T-helper 17 cell (primary cell): Measurements from ENCODE around the gene HS3ST3B1. TPM values are rescaled to one million over a fixed set of nuclear protein-coding genes. Genes with fewer than 3 reads are reported as not detected.

Experiments
- ATAC-seq: fragments of 150-1000 bp; cut with Tn5 transposase; 2 replicates; pipeline ENCODE4 v1.10.0; 2021; ENCODE audit warnings: mild to moderate bottlenecking, moderate library complexity
- DNase-seq, 3 donors: peaks; one replicate each; pipeline versions ENCODE4 v3.0.0 to v3.0.0-alpha.2; 2020 to 2021
- H3K9me3 ChIP-seq: one replicate; pipeline ENCODE4 v1.7.0; 2013; ENCODE audit warnings: low read length, mild to moderate bottlenecking; ENCODE audit not compliant: control insufficient read depth, poor library complexity, severe bottlenecking
- H3K27ac Mint-ChIP-seq: one replicate; pipeline ENCODE4 v1.8.0; 2022; ENCODE audit warnings: mild to moderate bottlenecking, moderate library complexity, mixed read lengths
- H3K27me3 Mint-ChIP-seq: one replicate; pipeline ENCODE4 v1.8.0; 2022; ENCODE audit warnings: mixed read lengths
- H3K36me3 Mint-ChIP-seq: one replicate; pipeline ENCODE4 v1.8.0; 2022; ENCODE audit warnings: low read depth, mixed read lengths
- H3K4me1 Mint-ChIP-seq: one replicate; pipeline ENCODE4 v1.8.0; 2022; ENCODE audit warnings: mild to moderate bottlenecking, mixed read lengths
- H3K4me3 Mint-ChIP-seq: one replicate; pipeline ENCODE4 v1.8.0; 2022; ENCODE audit warnings: mild to moderate bottlenecking, moderate library complexity, mixed read lengths
- total RNA-seq, 4 donors: library from RNA in 2 of 4; stranded (reverse) in 2 of 4; gene quantifications; one replicate each; pipeline ENCODE4 v1.2.3 and lab custom pipeline; 2022 to 2026

Gene HS3ST3B1
- total RNA-seq, 2 donors from 2014 or later, result 13.5 to 15.4 TPM

DNA sequence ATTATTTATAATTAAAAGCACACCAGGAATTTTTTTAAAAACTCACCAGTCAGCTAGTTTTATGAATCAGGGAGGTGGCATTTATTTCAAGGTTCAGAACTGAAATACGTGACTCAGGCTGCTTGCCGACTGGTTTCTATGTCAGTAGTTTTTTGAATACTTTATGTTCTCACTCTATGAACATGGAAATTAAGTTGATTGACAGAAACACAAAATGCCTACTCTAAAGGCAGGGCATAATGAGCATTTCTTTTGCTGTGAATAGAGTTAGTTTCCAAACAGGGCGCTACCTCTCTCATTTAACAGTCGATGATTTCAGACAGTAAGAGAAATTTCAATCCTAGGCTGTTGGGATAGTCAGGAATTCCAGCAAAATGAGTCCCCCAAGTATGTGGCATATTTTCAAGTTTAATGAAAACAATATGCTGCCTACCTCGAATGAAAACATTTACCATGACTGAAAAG, 6.7 kb downstream of the HS3ST3B1 start:
- Mint-ChIP-seq H3K36me3 (peaks cover 5% of the 10 kb centered on the region), H3K4me1 (peaks cover 46% of the 10 kb centered on the region), H3K27ac (no peak overlapping the region), H3K4me3 (peak overlapping the region; percentile 39), H3K27me3 (no peaks in the 10 kb centered on the region)
- H3K9me3 ChIP-seq, result no peaks in the 10 kb centered on the region
- ATAC-seq (no peak), DNase-seq (no peak)

DNA sequence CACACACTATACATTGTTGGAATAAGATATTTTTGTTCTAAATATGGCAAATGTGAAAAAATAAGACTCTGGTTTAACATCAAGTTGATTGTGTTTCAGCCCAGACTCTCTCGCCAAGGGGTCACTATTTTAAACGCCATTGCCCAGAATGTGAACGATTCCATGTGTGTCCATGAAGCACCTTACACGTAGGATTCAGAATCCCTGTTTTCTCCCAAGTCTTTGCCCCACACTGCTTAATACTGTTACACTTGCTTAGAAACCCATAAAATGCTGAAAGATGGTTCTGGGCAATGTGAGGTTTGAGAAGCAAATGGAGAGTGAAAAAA, 7.7 kb downstream of the HS3ST3B1 start:
- H3K9me3 ChIP-seq, result no peaks in the 10 kb centered on the region
- H3K4me1 Mint-ChIP-seq, result peaks cover 42% of the 10 kb centered on the region
- H3K4me3 Mint-ChIP-seq, result peak overlapping the region; percentile 86
- DNase-seq (no peak), ATAC-seq (no peak)
- H3K27ac Mint-ChIP-seq, result peak overlapping the region; percentile 24
- no peaks in the 10 kb centered on the region for H3K27me3 Mint-ChIP-seq
- H3K36me3 Mint-ChIP-seq, result peaks cover 8% of the 10 kb centered on the region

DNA sequence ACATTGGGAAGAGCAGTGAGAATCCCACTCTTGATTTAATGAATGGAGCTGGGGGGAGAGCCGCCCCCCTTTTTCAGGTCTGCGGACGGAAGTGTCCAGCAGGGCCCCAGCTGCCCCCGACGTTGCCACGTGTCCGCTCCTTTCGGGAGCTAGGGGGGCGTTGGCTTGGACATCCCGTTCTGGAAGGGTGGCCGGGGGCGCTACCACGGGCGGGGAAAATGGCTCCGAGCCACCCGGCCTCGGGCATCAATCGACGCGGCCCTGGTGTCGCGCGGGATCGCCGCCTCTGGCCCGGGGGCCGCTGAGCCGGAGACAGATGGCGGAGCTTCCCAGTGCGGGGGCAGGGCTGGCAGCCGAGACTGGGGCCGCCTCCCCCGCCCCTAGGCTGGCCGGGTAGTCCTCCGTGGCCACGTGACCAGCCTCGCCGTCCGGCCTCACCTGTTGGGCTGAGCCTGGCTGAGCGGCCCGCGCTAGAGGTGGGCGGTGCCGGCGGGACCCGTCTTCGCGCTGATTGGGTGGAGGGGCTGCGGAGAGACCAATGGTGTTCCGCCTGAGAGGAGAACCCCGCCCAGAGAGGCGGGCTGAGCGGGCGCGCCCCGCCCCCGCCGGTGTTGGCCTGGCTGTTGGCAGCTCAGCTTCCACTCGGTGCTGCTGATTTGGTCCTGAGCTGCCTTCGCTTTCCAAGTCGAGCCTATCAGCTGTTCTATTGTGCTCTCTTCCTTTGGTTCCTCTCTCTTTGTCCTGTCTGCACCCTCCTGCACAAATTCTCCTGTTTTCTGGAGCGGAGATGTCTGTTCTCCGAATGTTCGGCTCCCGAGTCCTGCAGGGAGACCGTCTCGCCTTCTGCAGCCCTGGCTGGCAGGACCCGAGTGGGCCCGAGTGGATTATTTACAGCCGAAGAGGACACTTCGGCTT, 8.3 kb downstream of the HS3ST3B1 start:
- H3K4me3 Mint-ChIP-seq, result peak overlapping the region; percentile 86
- H3K27me3 Mint-ChIP-seq, result no peaks in the 10 kb centered on the region
- peak overlapping the region; percentile 82 for H3K27ac Mint-ChIP-seq
- peak; percentile 100 for ATAC-seq
- H3K4me1 Mint-ChIP-seq, result peaks cover 40% of the 10 kb centered on the region
- H3K9me3 ChIP-seq, result no peaks in the 10 kb centered on the region
- peak; percentile 91 to 93 (median 93) for DNase-seq
- peaks cover 8% of the 10 kb centered on the region for H3K36me3 Mint-ChIP-seq

DNA sequence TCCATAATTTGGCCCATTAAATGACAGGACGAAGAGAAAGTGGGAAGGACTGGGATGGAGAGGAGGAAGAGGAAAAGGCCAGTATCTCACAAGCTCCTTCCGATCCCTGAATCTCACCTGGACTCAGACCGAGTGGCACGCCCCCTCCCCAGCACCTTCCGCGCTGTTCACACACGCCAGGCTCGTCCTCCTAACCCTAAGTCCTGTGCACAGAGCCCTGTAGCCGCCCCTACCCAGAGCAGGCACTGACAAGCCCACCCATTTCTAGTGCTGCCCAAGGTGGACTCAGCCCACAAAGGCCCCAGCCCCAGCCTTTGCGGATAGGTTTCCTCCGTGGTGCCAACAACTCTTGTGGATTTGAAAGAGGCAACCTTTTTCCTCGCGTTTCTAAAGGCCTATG, 9.2 kb downstream of the HS3ST3B1 start:
- DNase-seq (no peak), ATAC-seq (no peak)
- Mint-ChIP-seq H3K4me1 (peaks cover 32% of the 10 kb centered on the region), H3K27me3 (no peaks in the 10 kb centered on the region), H3K27ac (peak overlapping the region; percentile 82), H3K4me3 (peak overlapping the region; percentile 86), H3K36me3 (peaks cover 8% of the 10 kb centered on the region)
- no peaks in the 10 kb centered on the region for H3K9me3 ChIP-seq

DNA sequence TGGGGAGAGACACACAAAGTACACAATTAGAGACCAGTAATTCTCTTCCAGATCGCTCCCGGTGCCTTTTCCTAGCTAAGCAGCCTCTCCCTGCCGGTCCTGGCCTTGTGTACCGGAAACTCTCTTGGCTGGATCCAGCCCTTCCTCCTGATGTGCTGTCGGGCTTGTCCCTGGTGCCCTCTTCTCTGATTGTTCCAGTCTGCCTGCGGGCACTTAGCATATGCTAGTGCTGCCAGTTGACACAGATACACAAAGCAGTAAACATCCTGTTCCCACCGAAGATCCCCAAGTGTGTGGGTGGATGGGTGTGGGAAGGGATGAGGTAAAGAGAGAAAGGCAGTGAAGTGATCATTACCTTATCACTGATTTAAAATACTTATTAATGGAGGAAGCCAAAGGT, 9.7 kb downstream of the HS3ST3B1 start:
- DNase-seq, result no peak
- no peaks in the 10 kb centered on the region for H3K27me3 Mint-ChIP-seq
- H3K4me3 Mint-ChIP-seq, result peak overlapping the region; percentile 86
- ATAC-seq, result no peak
- no peaks in the 10 kb centered on the region for H3K9me3 ChIP-seq
- H3K4me1 Mint-ChIP-seq, result peaks cover 32% of the 10 kb centered on the region
- H3K36me3 Mint-ChIP-seq, result peaks cover 8% of the 10 kb centered on the region
- H3K27ac Mint-ChIP-seq, result peak overlapping the region; percentile 82

DNA sequence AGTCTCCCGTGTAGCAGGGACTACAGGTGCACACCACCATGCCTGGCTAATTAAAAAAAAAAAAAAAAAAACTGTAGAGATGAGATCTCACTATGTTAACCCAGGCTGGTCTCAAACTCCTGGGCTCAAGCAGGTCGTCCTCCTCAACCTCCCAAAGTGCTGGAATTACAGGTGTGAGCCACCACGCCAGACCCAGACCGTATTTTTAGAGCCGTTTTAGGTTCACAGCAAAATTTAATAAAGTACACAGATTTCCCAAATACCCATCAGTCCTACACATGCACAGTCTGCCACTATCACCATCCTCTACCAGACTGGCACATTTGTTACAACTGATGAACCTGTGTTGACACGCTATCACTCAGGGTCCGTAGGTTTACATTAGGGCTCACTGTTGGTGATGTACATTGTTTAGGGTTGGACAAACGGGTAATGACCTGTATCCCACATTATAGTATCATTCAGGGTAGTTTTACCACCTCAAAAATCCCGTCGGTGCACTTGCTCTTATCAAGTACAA, 10.4 kb downstream of the HS3ST3B1 start:
- no peaks in the 10 kb centered on the region for H3K27me3 Mint-ChIP-seq
- H3K9me3 ChIP-seq, result no peaks in the 10 kb centered on the region
- peaks cover 8% of the 10 kb centered on the region for H3K36me3 Mint-ChIP-seq
- DNase-seq, result no peak
- peak overlapping the region; percentile 82 for H3K27ac Mint-ChIP-seq
- no peak for ATAC-seq
- peak overlapping the region; percentile 45 for H3K4me3 Mint-ChIP-seq
- peaks cover 30% of the 10 kb centered on the region for H3K4me1 Mint-ChIP-seq

DNA sequence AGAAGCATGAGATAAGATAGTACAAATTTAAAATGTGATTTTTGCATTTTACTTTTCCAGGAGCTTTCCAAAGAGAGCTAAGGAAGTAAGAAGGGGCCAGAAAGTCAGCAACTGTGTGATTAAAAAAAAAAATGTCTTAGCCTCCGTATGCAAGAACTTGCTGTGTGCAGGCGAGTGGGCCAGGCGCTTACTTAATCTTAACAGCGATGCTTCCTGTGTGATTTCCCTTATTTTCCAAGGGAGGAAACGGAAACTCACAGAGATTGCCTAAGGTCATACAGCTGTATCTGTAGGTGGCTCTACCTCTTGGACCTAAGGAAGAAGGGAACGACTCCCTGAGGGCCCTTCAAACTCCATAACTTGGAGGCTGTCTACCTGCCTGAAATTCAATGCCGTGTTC, 11.1 kb downstream of the HS3ST3B1 start:
- no peaks in the 10 kb centered on the region for H3K9me3 ChIP-seq
- Mint-ChIP-seq H3K36me3 (peaks cover 8% of the 10 kb centered on the region), H3K4me1 (peaks cover 37% of the 10 kb centered on the region), H3K27ac (no peak overlapping the region), H3K4me3 (peak overlapping the region; percentile 45), H3K27me3 (no peaks in the 10 kb centered on the region)
- no peak for DNase-seq
- ATAC-seq, result no peak

DNA sequence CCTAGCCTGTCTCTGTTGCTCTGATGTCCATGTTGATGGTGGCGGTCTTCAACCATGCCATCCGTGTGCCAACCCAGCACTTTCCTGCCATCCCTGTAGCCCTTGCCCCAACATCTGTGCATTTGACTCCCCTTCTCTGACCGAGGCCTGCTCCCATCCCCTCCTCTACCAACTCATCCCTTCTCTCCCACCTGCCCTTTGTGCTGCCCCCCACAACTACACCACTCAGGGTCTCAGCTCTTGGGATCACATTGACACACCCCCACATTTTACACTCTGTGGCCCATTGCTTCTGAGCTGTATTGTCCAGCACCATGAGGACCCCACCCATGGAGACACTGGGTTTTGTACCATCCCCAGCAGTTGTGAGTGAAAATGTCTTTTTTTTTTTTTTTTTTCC, 11.6 kb downstream of the HS3ST3B1 start:
- Mint-ChIP-seq H3K4me1 (peaks cover 43% of the 10 kb centered on the region), H3K27ac (peak overlapping the region; percentile 49), H3K27me3 (no peaks in the 10 kb centered on the region), H3K36me3 (peaks cover 8% of the 10 kb centered on the region), H3K4me3 (no peak overlapping the region)
- H3K9me3 ChIP-seq, result no peaks in the 10 kb centered on the region
- no peak for DNase-seq
- no peak for ATAC-seq

DNA sequence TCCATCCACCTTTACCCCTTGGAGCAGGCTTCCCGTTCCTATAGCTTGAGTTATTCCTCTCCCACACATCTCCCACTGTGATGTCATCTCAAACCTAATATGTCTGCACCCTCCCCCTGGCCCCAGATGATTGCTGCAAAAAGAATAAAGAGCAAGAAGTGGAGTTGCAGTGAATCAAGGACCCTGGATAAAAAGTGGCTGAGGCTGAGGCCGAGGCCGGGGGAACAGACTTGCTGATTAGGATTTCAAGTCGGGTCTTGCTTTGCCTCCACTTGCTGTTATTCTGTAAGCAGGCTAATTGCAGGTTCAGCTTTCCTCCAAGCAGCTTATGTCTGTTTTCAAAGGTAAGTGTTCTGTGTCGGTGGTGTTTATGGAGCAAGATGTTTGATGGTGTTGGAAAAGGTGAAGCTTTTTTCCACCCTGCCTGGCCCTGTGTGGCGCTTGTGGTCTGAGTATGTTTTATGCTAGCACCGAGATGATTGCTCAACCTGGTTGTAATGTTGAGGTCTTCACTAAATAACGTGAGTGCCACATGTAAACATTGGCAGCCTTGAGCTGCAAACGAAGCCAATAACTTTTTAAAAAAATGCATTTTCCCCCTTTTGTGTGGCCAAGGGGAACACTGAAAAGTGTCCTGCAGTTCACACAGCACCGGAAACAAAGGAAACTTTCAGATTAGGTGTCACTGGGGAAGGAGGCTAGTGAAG, 15.4 kb downstream of the HS3ST3B1 start:
- Mint-ChIP-seq H3K4me1 (peaks cover 53% of the 10 kb centered on the region), H3K27me3 (no peaks in the 10 kb centered on the region), H3K27ac (peak overlapping the region; percentile 53), H3K4me3 (no peak overlapping the region), H3K36me3 (peaks cover 10% of the 10 kb centered on the region)
- DNase-seq (no peak), ATAC-seq (no peak)
- H3K9me3 ChIP-seq, result no peaks in the 10 kb centered on the region

DNA sequence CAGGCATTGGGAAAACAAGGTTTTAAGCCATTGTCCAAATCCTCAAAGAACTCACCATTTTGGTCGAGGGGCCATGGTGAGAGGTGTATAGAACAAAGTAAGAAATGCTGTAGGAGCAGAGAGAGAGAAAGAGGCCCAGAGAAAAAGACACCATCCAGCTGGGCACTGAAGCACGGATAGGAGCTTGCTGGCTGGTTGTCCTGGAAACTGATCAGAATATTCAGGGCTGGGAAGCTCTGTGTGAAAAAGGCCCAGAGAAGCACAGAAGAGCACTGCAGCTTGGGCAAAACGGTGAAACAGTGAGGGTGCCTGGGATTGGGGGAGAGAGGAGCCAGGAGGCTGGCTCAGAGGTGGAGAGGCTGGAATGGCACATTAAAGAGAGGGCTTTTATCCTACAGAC, 16.5 kb downstream of the HS3ST3B1 start:
- Mint-ChIP-seq H3K27me3 (no peaks in the 10 kb centered on the region), H3K36me3 (peaks cover 9% of the 10 kb centered on the region), H3K27ac (peak overlapping the region; percentile 53), H3K4me1 (peaks cover 53% of the 10 kb centered on the region), H3K4me3 (no peak overlapping the region)
- DNase-seq, result no peak
- ATAC-seq, result no peak
- no peaks in the 10 kb centered on the region for H3K9me3 ChIP-seq

DNA sequence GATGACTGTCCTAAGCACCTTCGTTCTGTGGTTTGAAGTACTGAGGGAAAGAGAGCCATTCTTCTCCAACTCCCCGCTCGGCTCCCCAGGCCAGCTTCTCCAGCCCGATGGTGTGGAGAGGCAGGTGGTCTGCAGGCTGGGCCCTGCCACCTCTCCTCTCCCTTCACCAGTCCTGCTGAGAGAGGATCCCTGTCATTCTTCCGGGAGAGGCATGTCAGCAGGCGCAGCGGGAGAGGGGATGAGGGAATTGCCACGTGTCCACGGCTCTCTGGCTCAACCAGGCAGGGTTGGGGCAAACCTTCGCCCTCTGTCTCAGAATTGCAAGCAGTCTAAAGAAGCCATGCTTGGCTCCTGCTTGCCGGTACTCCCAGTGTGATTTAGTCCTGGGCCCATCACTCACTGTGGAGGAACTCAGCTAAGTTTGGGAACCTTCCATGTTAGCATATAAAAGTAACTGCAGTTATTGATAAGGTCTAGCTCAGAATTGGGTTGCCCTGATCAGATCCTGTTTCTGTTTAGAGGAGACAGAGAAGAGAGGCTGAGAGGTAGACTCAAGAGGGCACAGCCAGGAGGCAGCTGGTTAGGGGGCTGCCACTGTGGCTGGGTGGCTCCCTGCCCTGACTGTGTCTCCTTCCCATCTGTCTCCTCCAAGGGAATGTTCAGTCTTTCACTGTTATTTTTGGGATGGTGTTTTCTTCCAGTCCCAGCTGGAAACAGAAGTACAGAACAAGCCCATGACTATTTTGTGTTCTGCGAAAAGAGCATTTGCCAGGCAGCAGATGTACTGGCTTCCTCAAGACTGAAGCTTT, 17.4 kb downstream of the HS3ST3B1 start:
- Mint-ChIP-seq H3K4me3 (peak overlapping the region; percentile 19), H3K27ac (peak overlapping the region; percentile 53), H3K27me3 (no peaks in the 10 kb centered on the region), H3K4me1 (peaks cover 53% of the 10 kb centered on the region), H3K36me3 (peaks cover 5% of the 10 kb centered on the region)
- H3K9me3 ChIP-seq, result no peaks in the 10 kb centered on the region
- DNase-seq (no peak), ATAC-seq (no peak)

DNA sequence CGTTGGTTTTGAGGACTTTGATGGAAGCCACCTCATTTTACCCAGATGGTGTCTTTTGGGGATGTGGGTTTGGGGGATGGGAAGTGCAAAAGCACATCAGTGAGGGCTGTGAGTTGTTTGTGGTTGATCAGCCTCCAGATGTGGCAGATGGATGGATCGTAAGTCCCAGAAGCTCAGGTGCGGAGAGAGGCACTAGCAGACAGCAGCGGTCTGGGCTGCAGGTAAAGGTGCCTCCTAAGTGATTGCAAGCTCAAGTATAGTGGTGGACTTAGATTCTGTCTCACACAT, 18.0 kb downstream of the HS3ST3B1 start:
- peaks cover 4% of the 10 kb centered on the region for H3K36me3 Mint-ChIP-seq
- H3K27me3 Mint-ChIP-seq, result no peaks in the 10 kb centered on the region
- H3K9me3 ChIP-seq, result no peaks in the 10 kb centered on the region
- H3K4me1 Mint-ChIP-seq, result peaks cover 55% of the 10 kb centered on the region
- DNase-seq (no peak), ATAC-seq (peak; percentile 18)
- peak overlapping the region; percentile 87 for H3K27ac Mint-ChIP-seq
- no peak overlapping the region for H3K4me3 Mint-ChIP-seq

DNA sequence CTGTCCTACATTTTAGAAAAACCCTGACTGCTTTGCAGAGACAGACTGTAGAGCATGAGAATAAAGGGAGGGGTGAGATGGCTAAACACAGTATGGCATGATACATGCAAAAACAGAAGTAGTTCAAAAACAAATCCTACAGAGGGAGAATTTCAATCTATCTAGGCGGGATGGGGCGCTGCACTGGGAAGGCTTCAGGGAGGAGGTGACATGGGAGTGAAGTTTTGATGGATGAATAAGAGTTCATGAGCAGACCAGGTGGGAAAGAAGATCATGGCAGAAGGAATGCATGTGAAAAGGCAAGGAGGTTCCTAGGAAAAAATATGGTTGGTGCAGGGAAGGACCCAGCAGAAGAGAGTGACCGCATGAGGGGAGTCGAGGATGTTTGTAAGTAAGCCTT, 19.2 kb downstream of the HS3ST3B1 start:
- H3K4me3 Mint-ChIP-seq, result peak overlapping the region; percentile 59
- peaks cover 4% of the 10 kb centered on the region for H3K36me3 Mint-ChIP-seq
- H3K4me1 Mint-ChIP-seq, result peaks cover 55% of the 10 kb centered on the region
- ATAC-seq (no peak), DNase-seq (no peak)
- no peaks in the 10 kb centered on the region for H3K9me3 ChIP-seq
- peak overlapping the region; percentile 87 for H3K27ac Mint-ChIP-seq
- no peaks in the 10 kb centered on the region for H3K27me3 Mint-ChIP-seq
